Dendritic cell treated with granulocyte-macrophage colony-stimulating factor and Interleukin-4, amounts not matched to agents 40 ng/mL and 50 ng/mL, for 4 days (primary cell): ENCODE results near the gene PHC2.

ENCODE experiments used
- H3K27ac Mint-ChIP-seq: one replicate; pipeline ENCODE4 v1.8.0; 2022; ENCODE audit warnings: mild to moderate bottlenecking, mixed read lengths
- H3K27me3 Mint-ChIP-seq: one replicate; pipeline ENCODE4 v1.8.0; 2022; ENCODE audit warnings: mild to moderate bottlenecking, mixed read lengths
- H3K36me3 Mint-ChIP-seq: one replicate; pipeline ENCODE4 v1.8.0; 2022; ENCODE audit warnings: low read depth, mixed read lengths
- H3K4me1 Mint-ChIP-seq: one replicate; pipeline ENCODE4 v1.8.0; 2022; ENCODE audit warnings: low read depth, mixed read lengths
- H3K4me3 Mint-ChIP-seq: one replicate; pipeline ENCODE4 v1.8.0; 2022; ENCODE audit warnings: mild to moderate bottlenecking, moderate library complexity, mixed read lengths
- H3K9me3 Mint-ChIP-seq: one replicate; pipeline ENCODE4 v1.8.0; 2022; ENCODE audit warnings: mixed read lengths
- intact Hi-C: fragments of 100-400 bp; cut with micrococcal nuclease; formaldehyde crosslinking; loops from one replicate; pipeline ENCODE4 v1.15.0; 2022

Gene PHC2

DNA sequence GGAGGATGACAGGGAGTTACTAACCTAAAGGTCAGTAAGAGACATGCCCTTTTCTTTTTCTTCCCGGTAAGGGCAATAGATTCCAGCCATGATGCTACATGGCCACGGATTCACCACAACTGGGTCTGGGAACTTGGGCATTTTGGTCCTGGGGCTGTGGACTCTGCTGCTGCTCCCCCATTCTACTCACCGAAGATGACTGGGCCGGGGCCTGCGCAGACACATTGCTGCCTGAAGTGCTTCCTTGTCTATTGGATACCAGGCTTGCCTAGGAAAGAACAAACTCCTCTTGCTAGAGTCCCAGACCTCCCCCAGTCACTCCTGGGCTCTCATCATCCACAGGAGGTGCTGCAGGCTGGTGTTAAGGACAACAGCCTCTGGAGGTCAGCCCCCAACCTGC, 60.1 kb downstream of the PHC2 start:
- peaks cover 81% of the 10 kb centered on the region for H3K36me3 Mint-ChIP-seq
- H3K9me3 Mint-ChIP-seq = no peaks in the 10 kb centered on the region
- no peak overlapping the region for H3K4me3 Mint-ChIP-seq
- intact Hi-C loops = no loop called here
- H3K27me3 Mint-ChIP-seq = peaks cover 4% of the 10 kb centered on the region
- H3K4me1 Mint-ChIP-seq = peaks cover 25% of the 10 kb centered on the region
- H3K27ac Mint-ChIP-seq = no peak overlapping the region

DNA sequence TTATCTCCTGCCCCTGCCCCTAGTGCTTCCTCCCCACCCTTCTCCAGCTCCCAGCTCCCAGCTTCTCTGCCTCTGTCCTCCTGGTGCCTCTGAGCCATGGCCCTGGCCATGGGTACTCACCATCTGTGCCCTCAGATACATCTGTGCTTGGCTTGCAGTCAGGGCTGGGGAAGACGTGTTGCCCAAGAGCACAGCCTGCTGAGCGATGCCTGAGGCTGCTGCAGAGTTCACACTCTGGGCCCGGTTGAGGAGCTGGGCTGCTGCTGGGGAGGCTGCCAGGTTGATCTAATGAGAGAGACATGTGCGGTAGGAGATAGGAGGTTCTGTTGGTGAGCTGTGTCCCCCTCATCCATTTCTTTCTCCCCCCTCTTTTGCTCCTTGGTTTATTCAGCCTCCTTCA, 60.6 kb downstream of the PHC2 start:
- H3K4me3 Mint-ChIP-seq = no peak overlapping the region
- no peaks in the 10 kb centered on the region for H3K9me3 Mint-ChIP-seq
- no peak overlapping the region for H3K27ac Mint-ChIP-seq
- H3K36me3 Mint-ChIP-seq = peaks cover 85% of the 10 kb centered on the region
- H3K4me1 Mint-ChIP-seq = peaks cover 25% of the 10 kb centered on the region
- peaks cover 4% of the 10 kb centered on the region for H3K27me3 Mint-ChIP-seq
- intact Hi-C loops = no loop called here

DNA sequence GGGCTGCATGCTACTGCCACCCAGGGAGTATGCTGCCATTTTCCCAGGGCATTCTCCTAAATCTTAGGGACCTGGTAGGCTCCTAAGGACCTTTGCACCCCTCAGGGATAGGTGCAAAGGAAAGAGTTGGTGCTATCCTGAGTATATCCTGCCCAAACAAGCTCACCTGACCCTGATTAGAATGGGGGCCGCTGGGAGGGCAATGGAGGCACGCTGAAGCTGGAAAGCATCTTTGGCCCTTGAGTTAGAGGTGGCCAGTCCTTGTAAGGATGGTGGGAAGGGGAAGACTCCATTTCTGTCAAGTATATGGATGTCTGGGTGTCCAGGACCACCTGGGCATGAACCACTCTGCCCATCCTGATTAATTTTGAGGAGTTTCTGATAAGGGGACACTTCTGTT, 61.1 kb downstream of the PHC2 start:
- Mint-ChIP-seq H3K27me3 (peaks cover 4% of the 10 kb centered on the region), H3K36me3 (peaks cover 80% of the 10 kb centered on the region), H3K27ac (no peak overlapping the region), H3K9me3 (no peaks in the 10 kb centered on the region), H3K4me1 (peaks cover 20% of the 10 kb centered on the region), H3K4me3 (no peak overlapping the region)
- intact Hi-C loops = loop anchor here (5.0 kb wide), 2 partner anchors 103 to 152 kb away; partner anchors contain the start of gene ZSCAN20

DNA sequence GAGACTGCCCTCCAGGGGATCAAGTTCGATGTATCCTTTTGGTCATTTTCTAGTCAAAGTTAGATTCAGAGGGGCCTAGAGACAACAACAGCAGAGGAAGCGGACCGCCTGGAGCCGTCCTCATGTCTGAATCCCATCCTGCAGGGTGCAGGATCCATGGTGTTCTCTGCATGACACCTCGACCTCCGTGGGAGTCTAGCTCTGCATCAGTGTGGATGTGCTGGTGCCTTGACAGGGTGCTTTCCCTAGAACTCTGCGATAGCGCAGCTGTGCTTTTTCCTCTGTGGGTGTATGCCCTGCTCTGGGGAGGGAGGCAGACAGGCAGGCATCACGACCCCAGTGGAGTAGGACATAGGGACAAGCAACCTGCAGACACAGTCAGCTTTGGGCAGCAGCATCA, 61.8 kb downstream of the PHC2 start:
- Mint-ChIP-seq H3K36me3 (peaks cover 84% of the 10 kb centered on the region), H3K27me3 (peaks cover 4% of the 10 kb centered on the region), H3K9me3 (no peaks in the 10 kb centered on the region), H3K27ac (no peak overlapping the region), H3K4me1 (peaks cover 17% of the 10 kb centered on the region), H3K4me3 (no peak overlapping the region)
- intact Hi-C loops = loop anchor here (5.0 kb wide), 2 partner anchors 103 to 152 kb away; partner anchors contain the start of gene ZSCAN20

DNA sequence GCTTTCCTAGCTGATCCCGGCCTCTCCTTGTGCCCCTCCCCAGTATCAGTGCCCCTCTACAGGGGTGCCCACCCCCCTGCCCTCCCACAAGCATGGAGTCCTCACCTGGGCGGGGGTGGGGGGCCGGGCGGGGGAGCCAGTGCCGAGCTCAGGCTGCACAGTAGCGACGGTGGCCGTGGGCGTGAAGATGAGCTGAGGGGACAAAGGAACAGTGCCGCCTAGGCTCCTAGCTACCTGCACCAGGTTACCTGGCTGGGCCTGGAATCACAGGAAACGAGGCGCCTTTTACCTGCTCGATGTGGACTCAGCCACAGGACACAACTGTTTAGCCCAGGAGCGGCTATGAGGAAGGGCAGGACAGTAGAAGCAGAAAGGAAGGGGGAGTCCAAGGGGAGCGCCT, 62.5 kb downstream of the PHC2 start:
- Mint-ChIP-seq H3K9me3 (no peaks in the 10 kb centered on the region), H3K27ac (no peak overlapping the region), H3K4me3 (no peak overlapping the region), H3K4me1 (peaks cover 17% of the 10 kb centered on the region), H3K27me3 (peaks cover 4% of the 10 kb centered on the region), H3K36me3 (peaks cover 79% of the 10 kb centered on the region)
- intact Hi-C loops = loop anchor here (5.0 kb wide), 2 partner anchors 104 to 151 kb away; partner anchors contain the start of gene ZSCAN20

DNA sequence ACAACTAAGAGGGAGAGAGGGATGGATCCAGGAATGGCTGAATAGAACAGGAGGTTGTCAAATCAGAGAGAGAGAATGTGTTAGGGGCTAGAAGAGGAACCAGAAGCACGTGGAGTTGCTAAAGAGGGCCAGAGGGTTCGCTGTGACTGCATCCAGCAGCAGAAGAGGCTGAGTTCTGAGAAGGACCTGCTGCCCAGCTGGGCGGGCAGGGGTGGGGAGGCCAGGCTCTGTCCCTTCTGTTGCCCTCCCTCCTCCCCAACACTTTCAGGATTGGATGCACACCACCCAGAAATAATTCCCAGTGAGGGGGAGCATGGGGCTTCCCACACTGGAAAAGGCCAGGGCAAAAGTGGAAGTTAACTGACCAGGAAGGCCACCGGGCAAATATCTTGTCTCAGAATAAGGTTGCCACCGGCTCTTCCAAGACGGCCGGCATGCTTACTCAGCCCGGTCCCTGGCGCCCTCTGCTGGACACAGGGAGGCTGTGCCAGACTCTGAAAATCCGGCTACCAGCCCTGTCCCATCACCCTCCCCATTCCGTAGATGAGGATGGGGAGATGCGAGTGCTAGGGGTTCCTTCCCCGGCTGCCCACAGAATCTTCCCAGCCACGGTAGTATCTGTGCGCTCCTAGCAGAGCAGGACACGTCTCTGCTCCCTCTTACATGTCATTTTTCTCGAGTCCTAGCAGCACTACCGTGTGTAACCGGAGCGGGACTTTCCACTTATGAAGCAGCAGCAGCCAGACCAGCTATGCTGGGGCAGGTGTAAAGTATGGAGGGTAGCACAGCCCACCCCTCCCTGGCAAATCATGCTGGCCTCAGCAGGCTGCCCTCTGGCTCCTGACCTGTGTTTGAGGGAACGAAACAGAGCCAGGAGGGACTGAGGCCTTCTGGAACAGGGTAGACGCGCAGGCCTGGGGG, 63.1 kb downstream of the PHC2 start:
- H3K9me3 Mint-ChIP-seq = no peaks in the 10 kb centered on the region
- peak overlapping the region; percentile 2 for H3K27ac Mint-ChIP-seq
- H3K27me3 Mint-ChIP-seq = peaks cover 4% of the 10 kb centered on the region

DNA sequence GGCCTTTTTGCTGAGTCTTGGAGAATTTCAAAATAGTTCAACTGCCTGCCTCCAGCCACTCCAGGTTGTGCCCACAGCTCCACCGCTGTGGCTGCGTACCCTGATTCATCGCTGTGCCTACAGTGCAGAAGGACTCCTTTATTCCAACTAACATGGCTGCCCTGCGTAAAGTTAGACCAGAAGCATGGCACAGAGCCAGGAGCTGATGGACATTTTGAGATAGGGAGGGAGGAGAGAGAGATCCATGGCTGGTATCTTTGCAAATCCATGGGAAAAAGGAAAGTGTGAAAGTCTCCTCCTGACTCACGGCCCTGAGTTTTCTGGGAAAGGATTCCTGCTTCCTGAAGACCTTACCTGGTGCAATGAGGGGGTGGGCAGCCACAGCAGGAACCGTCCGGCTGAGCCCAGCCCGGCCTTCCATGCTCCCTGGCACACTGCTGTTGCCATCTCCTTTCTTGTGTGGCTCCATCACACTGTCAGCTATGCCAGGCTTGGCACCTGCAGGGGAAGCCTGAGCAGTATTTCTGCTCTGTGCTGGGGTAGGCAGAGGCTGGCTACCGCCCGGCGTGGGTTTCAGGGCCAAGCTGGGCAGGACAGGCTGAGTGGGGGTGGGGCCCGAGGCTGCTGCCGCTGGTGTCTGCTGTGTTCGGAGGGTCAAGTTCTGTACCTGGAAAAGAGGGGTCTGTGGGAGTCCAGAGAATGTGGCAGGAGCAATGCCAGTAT, 64.0 kb downstream of the PHC2 start:
- Mint-ChIP-seq H3K27ac (peak overlapping the region; percentile 2), H3K4me3 (no peak overlapping the region), H3K9me3 (no peaks in the 10 kb centered on the region), H3K4me1 (peaks cover 22% of the 10 kb centered on the region), H3K27me3 (peaks cover 4% of the 10 kb centered on the region), H3K36me3 (peaks cover 72% of the 10 kb centered on the region)
- intact Hi-C loops = loop anchor here (1.0 to 5.0 kb wide), 3 partner anchors 72 to 150 kb away; partner anchors contain the start of gene ZSCAN20

More for the DNA sequence above, 63.1 kb downstream of the PHC2 start:
- peaks cover 74% of the 10 kb centered on the region for H3K36me3 Mint-ChIP-seq
- peaks cover 17% of the 10 kb centered on the region for H3K4me1 Mint-ChIP-seq
- no peak overlapping the region for H3K4me3 Mint-ChIP-seq
- intact Hi-C loops = loop anchor here (1.0 to 5.0 kb wide), 3 partner anchors 72 to 150 kb away; partner anchors contain the start of gene ZSCAN20

DNA sequence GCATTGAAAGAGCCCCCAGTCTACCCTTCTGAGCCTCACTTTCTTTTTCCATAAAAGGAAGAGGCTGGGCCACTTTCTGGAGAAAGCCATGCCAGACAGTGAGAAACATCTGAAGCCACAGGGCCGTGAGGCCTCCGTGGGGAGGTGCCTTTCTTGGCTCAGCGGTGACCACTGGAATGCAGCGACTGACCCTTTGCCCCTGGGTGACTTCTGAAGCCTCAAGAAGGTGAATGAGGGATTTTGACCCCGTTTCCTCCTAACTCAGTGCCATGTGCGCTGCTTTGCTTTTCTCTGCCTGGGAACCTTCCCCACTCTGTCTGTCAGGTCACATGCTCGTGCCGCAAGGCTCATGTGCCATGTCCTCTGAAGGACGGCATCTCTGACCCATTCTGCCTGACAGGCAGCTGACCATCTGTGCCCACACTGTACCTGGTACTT, 65.3 kb downstream of the PHC2 start:
- intact Hi-C loops = loop anchor here (5.0 kb wide), 2 partner anchors 107 to 148 kb away; partner anchors contain the start of gene ZSCAN20
- peaks cover 4% of the 10 kb centered on the region for H3K27me3 Mint-ChIP-seq
- H3K9me3 Mint-ChIP-seq = no peaks in the 10 kb centered on the region
- no peak overlapping the region for H3K4me3 Mint-ChIP-seq
- no peak overlapping the region for H3K27ac Mint-ChIP-seq
- H3K36me3 Mint-ChIP-seq = peaks cover 65% of the 10 kb centered on the region
- H3K4me1 Mint-ChIP-seq = peaks cover 34% of the 10 kb centered on the region

DNA sequence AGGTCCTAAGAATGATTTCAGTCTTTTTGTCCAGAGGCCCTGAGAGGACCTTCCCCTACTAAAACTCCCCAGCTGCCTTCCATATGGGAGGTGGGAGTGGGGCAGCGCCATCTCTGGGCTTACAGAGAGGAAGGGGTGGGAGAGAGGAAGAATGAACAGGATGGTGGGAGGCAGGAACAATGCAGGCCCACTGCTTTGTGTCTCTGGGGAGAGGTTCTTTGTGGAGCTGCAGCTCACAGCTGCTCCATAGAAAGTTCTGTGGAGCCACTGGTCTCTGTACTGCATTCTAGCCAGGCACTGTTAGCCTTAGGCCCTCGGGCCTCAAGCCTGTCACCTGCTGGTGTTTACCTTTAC, 66.4 kb downstream of the PHC2 start:
- H3K4me3 Mint-ChIP-seq = no peak overlapping the region
- intact Hi-C loops = no loop called here
- H3K4me1 Mint-ChIP-seq = peaks cover 34% of the 10 kb centered on the region
- H3K27me3 Mint-ChIP-seq = no peaks in the 10 kb centered on the region
- no peak overlapping the region for H3K27ac Mint-ChIP-seq
- H3K9me3 Mint-ChIP-seq = no peaks in the 10 kb centered on the region
- peaks cover 56% of the 10 kb centered on the region for H3K36me3 Mint-ChIP-seq

DNA sequence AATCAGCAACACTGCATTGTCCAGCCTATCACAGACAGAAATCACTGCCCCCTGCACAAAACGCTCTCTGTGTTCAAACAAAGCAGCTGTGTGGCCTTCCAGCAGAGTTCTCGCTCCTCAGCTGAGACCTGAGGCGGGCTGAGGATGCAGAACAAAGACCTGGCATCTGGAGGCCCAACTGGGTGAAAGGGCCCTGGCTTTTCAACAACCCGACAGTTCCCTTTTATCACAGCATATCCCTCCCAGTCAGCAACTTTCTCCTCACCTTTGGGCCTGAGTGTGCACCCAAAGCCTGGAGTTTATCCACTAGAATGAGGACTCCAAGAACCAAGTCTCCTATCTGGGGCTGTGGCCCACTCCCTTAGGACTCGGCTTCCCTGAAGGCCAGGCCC, 67.4 kb downstream of the PHC2 start:
- Mint-ChIP-seq H3K9me3 (no peaks in the 10 kb centered on the region), H3K4me3 (no peak overlapping the region), H3K36me3 (peaks cover 48% of the 10 kb centered on the region), H3K4me1 (peaks cover 34% of the 10 kb centered on the region), H3K27me3 (no peaks in the 10 kb centered on the region), H3K27ac (no peak overlapping the region)
- intact Hi-C loops = no loop called here

DNA sequence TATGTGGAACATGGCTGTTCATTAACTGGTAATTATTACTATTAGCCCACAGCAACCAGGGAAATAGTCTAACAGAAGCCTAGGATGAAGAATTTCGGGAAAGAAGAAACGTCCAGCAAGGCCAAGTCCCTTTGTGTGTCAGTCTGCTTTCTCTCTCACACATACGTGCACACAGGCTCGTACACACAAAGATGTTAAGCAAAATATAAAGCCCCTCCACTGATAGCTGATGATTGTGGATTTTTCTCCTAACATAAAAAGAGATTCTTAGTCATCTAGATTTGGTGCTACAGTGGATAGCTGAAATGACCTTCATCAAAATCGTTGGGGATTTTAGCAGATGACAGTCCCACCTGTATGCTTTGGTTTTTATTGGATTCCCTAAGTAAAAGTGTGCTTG, 67.9 kb downstream of the PHC2 start:
- Mint-ChIP-seq H3K9me3 (no peaks in the 10 kb centered on the region), H3K27ac (no peak overlapping the region), H3K36me3 (peaks cover 44% of the 10 kb centered on the region), H3K4me3 (no peak overlapping the region), H3K27me3 (no peaks in the 10 kb centered on the region), H3K4me1 (peaks cover 33% of the 10 kb centered on the region)
- intact Hi-C loops = no loop called here

DNA sequence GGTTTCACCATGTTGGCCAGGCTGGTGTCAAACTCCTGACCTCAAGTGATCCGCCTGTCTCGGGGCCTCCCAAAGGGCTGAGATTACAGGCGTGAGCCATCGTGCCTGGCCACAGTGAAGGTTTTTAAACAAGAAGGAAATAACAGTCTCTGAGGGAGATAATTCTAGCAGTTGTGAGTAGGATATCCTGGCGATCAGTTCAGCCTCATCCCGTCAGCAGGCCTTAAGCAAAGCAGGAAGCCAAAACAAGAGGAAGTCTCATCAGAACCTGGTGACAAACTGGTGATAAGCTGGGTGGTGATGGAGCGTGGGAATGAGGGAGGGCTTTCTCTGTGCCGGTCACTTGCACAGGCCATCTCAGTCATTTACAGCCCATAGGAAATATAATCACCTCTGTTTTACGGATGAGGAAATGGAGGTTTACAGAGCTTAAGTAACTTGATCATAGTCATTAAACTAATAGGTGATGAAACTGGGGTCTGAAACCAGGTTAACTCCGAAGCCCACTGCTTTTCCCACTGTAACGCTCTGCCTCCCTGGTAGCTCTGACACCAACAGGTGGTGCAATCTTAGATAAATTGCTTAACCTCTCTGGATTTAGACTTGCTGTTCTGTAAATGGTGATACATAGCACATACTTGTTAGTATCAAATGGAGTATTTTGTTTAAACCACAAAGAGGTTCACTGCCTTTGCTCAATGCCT, 69.2 kb downstream of the PHC2 start:
- no peaks in the 10 kb centered on the region for H3K27me3 Mint-ChIP-seq
- H3K4me3 Mint-ChIP-seq = no peak overlapping the region
- intact Hi-C loops = no loop called here
- no peaks in the 10 kb centered on the region for H3K9me3 Mint-ChIP-seq
- H3K27ac Mint-ChIP-seq = no peak overlapping the region
- peaks cover 21% of the 10 kb centered on the region for H3K4me1 Mint-ChIP-seq
- H3K36me3 Mint-ChIP-seq = peaks cover 40% of the 10 kb centered on the region

DNA sequence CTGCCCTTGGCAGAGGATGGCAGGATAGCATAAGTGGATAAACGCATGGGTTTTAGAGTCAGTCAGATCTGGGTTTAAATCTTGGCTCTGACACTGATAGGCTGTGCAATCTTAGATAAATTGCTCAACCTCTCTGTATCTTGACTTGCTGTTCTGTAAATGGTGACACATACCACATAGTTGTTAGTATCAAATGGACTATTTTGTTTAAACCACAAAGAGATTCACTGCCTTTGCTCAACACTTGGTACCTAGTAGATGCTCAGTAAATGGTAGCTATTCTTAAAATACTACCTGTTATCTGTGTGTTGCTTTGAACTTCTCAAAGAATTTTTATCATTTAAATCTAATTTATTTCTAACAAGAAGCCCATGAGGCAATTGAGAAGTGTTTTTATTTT, 70.5 kb downstream of the PHC2 start:
- Mint-ChIP-seq H3K36me3 (peaks cover 31% of the 10 kb centered on the region), H3K27me3 (no peaks in the 10 kb centered on the region), H3K9me3 (no peaks in the 10 kb centered on the region), H3K4me1 (peaks cover 17% of the 10 kb centered on the region), H3K4me3 (no peak overlapping the region), H3K27ac (no peak overlapping the region)
- intact Hi-C loops = no loop called here
